GM23338 (cell line): ENCODE results near the gene AHNAK2. TPM values are rescaled to one million over a fixed set of nuclear protein-coding genes. Genes with fewer than 3 reads are reported as not detected.

Source experiments
- ATAC-seq: fragments of 200-7000 bp; cut with Tn5 transposase; 3 replicates; pipeline ENCODE4 v1.9.1; 2020
- DNase-seq: peaks from one replicate; pipeline ENCODE4 v3.0.0-alpha.2; 2015; ENCODE audit warnings: low spot score
- H2AFZ ChIP-seq: fragments of 200-600 bp; sonication (generic); 2 replicates; pipeline ENCODE4 v1.8.0; 2016; ENCODE audit warnings: antibody characterized with exemption, mild to moderate bottlenecking, moderate library complexity
- H3F3A ChIP-seq: fragments of 200-600 bp; sonication (generic); replicated peaks from 2 replicates; pipeline ENCODE4 v1.8.0; 2017; ENCODE audit warnings: antibody characterized with exemption, mixed run types, low read depth
- H3K27ac ChIP-seq: fragments of 200-600 bp; sonication (generic); 2 replicates; pipeline ENCODE4 v1.6.1; 2016; ENCODE audit warnings: low read depth
- H3K27me3 ChIP-seq: fragments of 200-600 bp; sonication (generic); 2 replicates; pipeline ENCODE4 v1.8.0; 2016; ENCODE audit warnings: mild to moderate bottlenecking, mixed run types, moderate library complexity; ENCODE audit not compliant: insufficient read depth
- H3K36me3 ChIP-seq: fragments of 200-600 bp; sonication (generic); 2 replicates; pipeline ENCODE4 v1.8.0; 2016; ENCODE audit warnings: mild to moderate bottlenecking; ENCODE audit not compliant: insufficient read depth
- H3K4me1 ChIP-seq: fragments of 200-600 bp; sonication (generic); 2 replicates; pipeline ENCODE4 v1.8.0; 2016; ENCODE audit warnings: mild to moderate bottlenecking, moderate library complexity; ENCODE audit not compliant: insufficient read depth
- H3K4me2 ChIP-seq: fragments of 200-600 bp; sonication (generic); 2 replicates; pipeline ENCODE4 v1.7.1; 2017; ENCODE audit warnings: mixed run types
- H3K4me3 ChIP-seq: fragments of 200-600 bp; sonication (generic); 2 replicates; pipeline ENCODE4 v1.6.1; 2016; ENCODE audit warnings: mixed run types
- H3K79me2 ChIP-seq: fragments of 200-600 bp; sonication (generic); replicated peaks from 2 replicates; pipeline ENCODE4 v1.8.0; 2017; ENCODE audit warnings: mild to moderate bottlenecking; ENCODE audit not compliant: insufficient read depth
- H3K9me2 ChIP-seq: fragments of 200-600 bp; sonication (generic); 2 replicates; pipeline ENCODE4 v1.8.0; 2017; ENCODE audit not compliant: insufficient read depth
- H4K20me1 ChIP-seq: fragments of 200-600 bp; sonication (generic); replicated peaks from 2 replicates; pipeline ENCODE4 v1.8.0; 2017; ENCODE audit warnings: mild to moderate bottlenecking; ENCODE audit not compliant: insufficient read depth
- H3K27ac Mint-ChIP-seq: 2 replicates; pipeline ENCODE4 v1.8.0; 2020; ENCODE audit warnings: inconsistent platforms, mild to moderate bottlenecking, moderate library complexity, mixed read lengths
- H3K27me3 Mint-ChIP-seq: 3 replicates; pipeline ENCODE4 v1.8.0; 2022; ENCODE audit warnings: low read depth, mild to moderate bottlenecking, moderate library complexity, mixed read lengths, inconsistent platforms; ENCODE audit not compliant: insufficient read depth, poor library complexity
- H3K36me3 Mint-ChIP-seq: 3 replicates; pipeline ENCODE4 v1.8.0; 2021; ENCODE audit warnings: low read depth, mild to moderate bottlenecking, inconsistent platforms, moderate library complexity, mixed read lengths
- H3K4me1 Mint-ChIP-seq: 3 replicates; pipeline ENCODE4 v1.8.0; 2020; ENCODE audit warnings: mild to moderate bottlenecking, inconsistent platforms, mixed read lengths
- H3K4me3 Mint-ChIP-seq: 3 replicates; pipeline ENCODE4 v1.8.0; 2021; ENCODE audit warnings: moderate library complexity, mild to moderate bottlenecking, inconsistent platforms, mixed read lengths
- H3K9me3 Mint-ChIP-seq: 3 replicates; pipeline ENCODE4 v1.8.0; 2020; ENCODE audit warnings: moderate library complexity, mild to moderate bottlenecking, inconsistent platforms, mixed read lengths
- CREB1 ChIP-seq: fragments of 250-450 bp; sonication (Bioruptor Pico); IDR thresholded peaks from 2 replicates; pipeline ENCODE4 v1.5.0; 2020; ENCODE audit warnings: low read depth, mild to moderate bottlenecking, moderate library complexity
- EZH2 ChIP-seq: fragments of 200-600 bp; sonication (generic); IDR thresholded peaks from one replicate; pipeline ENCODE4 v1.8.0; 2017; ENCODE audit warnings: antibody characterized with exemption, mild to moderate bottlenecking, low read depth; ENCODE audit not compliant: unreplicated experiment
- EZH2phosphoT487 ChIP-seq: fragments of 200-600 bp; sonication (generic); IDR thresholded peaks from one replicate; pipeline ENCODE4 v1.8.1; 2018; ENCODE audit warnings: antibody characterized with exemption; ENCODE audit not compliant: unreplicated experiment
- JUNB ChIP-seq: IDR thresholded peaks from one replicate; pipeline ENCODE4 v1.6.1; 2016; ENCODE audit warnings: antibody characterized with exemption; ENCODE audit not compliant: unreplicated experiment
- NANOG ChIP-seq: IDR thresholded peaks from 2 replicates; pipeline ENCODE4 v1.6.1; 2016; ENCODE audit warnings: antibody characterized with exemption, borderline replicate concordance
- POLR2AphosphoS5 ChIP-seq: IDR thresholded peaks from 2 replicates; pipeline ENCODE4 v1.6.1; 2016; ENCODE audit warnings: antibody characterized with exemption, low read depth
- REST ChIP-seq: IDR thresholded peaks from one replicate; pipeline ENCODE4 v1.6.1; 2018; ENCODE audit warnings: antibody characterized with exemption; ENCODE audit not compliant: unreplicated experiment
- STAT1 ChIP-seq: IDR thresholded peaks from one replicate; pipeline ENCODE4 v1.6.1; 2016; ENCODE audit warnings: antibody characterized with exemption; ENCODE audit not compliant: unreplicated experiment
- ZNF114 ChIP-seq: fragments of 250-450 bp; sonication (Bioruptor Pico); IDR thresholded peaks from 2 replicates; pipeline ENCODE4 v1.5.0; 2020; ENCODE audit warnings: mild to moderate bottlenecking, moderate library complexity
- ZNF331 ChIP-seq: fragments of 250-450 bp; sonication (Bioruptor Pico); IDR thresholded peaks from 2 replicates; pipeline ENCODE4 v1.5.0; 2020; ENCODE audit warnings: low read depth, mild to moderate bottlenecking, moderate library complexity
- polyA plus RNA-seq: library from polyadenylated mRNA; unstranded; fragments of >200 nt; fragmentation: Nextera tagmentation; extraction: Ambion mirVana; gene quantifications from 2 replicates; pipeline ENCODE4 v1.2.1, GENCODE V29; 2016
- total RNA-seq: library from RNA; depleted of rRNA; stranded (reverse); fragments of >200 nt; shearing (Covaris generic); gene quantifications from 2 replicates; pipeline ENCODE4 v1.2.3, GENCODE V29; 2014
- TF ChIP-seq, protein P1 (sequence below): fragments of 250-450 bp; sonication (Bioruptor Pico); IDR thresholded peaks from 2 replicates; pipeline ENCODE4 v1.5.0; 2020; ENCODE audit warnings: mild to moderate bottlenecking, moderate library complexity
- TF ChIP-seq, protein P2 (sequence below): IDR thresholded peaks from 2 replicates; pipeline ENCODE4 v1.6.1; 2016; ENCODE audit warnings: antibody characterized with exemption
- TF ChIP-seq, protein P3 (sequence below), 2 experiments: fragments of 200-600 bp in 1 of 2; sonication (generic) in 1 of 2; conservative IDR thresholded peaks; 2 replicates each; pipeline versions ENCODE4 v1.5.1 to v1.6.1; 2016 to 2017; ENCODE audit warnings: antibody characterized with exemption in 2 of 2, low read depth in 2 of 2, mild to moderate bottlenecking in 2 of 2, moderate library complexity in 1 of 2

AHNAK2 gene
- total and polyA plus RNA-seq, 2 experiments from 2014 or later = 1.1 to 2.6 TPM

DNA sequence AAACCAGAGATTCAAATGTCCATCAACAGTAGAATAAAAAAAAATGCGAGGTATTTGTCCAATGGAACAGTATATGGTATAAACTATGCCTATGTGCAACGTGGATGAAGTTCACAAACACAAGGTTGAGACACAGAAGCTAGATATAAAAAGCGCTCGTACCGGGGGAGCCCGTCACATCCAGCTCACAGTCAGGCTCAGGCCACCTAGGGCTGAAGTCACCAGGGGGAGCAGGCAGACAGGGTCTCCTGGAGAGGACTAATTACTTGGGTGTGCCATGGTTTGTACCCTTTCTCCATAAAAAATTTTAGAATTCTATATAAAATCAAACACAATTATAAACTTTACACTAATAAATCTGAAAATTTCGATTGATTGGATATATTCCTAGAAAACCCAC, 13.6 kb downstream of the AHNAK2 start:
- Mint-ChIP-seq H3K4me1 (peaks cover 10% of the 10 kb centered on the region; the same call in 2 of the 3 replicates), H3K36me3 (no peaks in the 10 kb centered on the region), H3K27ac (no peak overlapping the region), H3K4me3 (no peak overlapping the region), H3K9me3 (no peaks in the 10 kb centered on the region), H3K27me3 (peaks cover 14% of the 10 kb centered on the region)
- no peaks in the 10 kb centered on the region for H4K20me1 ChIP-seq
- H3F3A ChIP-seq = no peaks in the 10 kb centered on the region
- H3K4me2 ChIP-seq = no peak overlapping the region
- TF ChIP-seq ZNF331 (CRISPR knock-in tag) (no peak), EZH2phosphoT487 (no peak), ZNF114 (CRISPR knock-in tag) (no peak), STAT1 (no peak), NANOG (no peak), REST (no peak), JUNB (no peak), POLR2AphosphoS5 (no peak), CREB1 (CRISPR knock-in tag) (no peak), EZH2 (no peak)
- TF ChIP-seq, protein P1, sequence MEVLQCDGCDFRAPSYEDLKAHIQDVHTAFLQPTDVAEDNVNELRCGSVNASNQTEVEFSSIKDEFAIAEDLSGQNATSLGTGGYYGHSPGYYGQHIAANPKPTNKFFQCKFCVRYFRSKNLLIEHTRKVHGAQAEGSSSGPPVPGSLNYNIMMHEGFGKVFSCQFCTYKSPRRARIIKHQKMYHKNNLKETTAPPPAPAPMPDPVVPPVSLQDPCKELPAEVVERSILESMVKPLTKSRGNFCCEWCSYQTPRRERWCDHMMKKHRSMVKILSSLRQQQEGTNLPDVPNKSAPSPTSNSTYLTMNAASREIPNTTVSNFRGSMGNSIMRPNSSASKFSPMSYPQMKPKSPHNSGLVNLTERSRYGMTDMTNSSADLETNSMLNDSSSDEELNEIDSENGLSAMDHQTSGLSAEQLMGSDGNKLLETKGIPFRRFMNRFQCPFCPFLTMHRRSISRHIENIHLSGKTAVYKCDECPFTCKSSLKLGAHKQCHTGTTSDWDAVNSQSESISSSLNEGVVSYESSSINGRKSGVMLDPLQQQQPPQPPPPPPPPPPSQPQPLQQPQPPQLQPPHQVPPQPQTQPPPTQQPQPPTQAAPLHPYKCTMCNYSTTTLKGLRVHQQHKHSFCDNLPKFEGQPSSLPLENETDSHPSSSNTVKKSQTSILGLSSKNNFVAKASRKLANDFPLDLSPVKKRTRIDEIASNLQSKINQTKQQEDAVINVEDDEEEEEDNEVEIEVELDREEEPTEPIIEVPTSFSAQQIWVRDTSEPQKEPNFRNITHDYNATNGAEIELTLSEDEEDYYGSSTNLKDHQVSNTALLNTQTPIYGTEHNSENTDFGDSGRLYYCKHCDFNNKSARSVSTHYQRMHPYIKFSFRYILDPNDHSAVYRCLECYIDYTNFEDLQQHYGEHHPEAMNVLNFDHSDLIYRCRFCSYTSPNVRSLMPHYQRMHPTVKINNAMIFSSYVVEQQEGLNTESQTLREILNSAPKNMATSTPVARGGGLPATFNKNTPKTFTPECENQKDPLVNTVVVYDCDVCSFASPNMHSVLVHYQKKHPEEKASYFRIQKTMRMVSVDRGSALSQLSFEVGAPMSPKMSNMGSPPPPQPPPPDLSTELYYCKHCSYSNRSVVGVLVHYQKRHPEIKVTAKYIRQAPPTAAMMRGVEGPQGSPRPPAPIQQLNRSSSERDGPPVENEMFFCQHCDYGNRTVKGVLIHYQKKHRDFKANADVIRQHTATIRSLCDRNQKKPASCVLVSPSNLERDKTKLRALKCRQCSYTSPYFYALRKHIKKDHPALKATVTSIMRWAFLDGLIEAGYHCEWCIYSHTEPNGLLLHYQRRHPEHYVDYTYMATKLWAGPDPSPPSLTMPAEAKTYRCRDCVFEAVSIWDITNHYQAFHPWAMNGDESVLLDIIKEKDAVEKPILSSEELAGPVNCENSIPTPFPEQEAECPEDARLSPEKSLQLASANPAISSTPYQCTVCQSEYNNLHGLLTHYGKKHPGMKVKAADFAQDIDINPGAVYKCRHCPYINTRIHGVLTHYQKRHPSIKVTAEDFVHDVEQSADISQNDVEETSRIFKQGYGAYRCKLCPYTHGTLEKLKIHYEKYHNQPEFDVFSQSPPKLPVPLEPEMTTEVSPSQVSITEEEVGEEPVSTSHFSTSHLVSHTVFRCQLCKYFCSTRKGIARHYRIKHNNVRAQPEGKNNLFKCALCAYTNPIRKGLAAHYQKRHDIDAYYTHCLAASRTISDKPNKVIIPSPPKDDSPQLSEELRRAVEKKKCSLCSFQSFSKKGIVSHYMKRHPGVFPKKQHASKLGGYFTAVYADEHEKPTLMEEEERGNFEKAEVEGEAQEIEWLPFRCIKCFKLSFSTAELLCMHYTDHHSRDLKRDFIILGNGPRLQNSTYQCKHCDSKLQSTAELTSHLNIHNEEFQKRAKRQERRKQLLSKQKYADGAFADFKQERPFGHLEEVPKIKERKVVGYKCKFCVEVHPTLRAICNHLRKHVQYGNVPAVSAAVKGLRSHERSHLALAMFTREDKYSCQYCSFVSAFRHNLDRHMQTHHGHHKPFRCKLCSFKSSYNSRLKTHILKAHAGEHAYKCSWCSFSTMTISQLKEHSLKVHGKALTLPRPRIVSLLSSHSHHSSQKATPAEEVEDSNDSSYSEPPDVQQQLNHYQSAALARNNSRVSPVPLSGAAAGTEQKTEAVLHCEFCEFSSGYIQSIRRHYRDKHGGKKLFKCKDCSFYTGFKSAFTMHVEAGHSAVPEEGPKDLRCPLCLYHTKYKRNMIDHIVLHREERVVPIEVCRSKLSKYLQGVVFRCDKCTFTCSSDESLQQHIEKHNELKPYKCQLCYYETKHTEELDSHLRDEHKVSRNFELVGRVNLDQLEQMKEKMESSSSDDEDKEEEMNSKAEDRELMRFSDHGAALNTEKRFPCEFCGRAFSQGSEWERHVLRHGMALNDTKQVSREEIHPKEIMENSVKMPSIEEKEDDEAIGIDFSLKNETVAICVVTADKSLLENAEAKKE (CRISPR knock-in tag) = no peak
- TF ChIP-seq, protein P2, sequence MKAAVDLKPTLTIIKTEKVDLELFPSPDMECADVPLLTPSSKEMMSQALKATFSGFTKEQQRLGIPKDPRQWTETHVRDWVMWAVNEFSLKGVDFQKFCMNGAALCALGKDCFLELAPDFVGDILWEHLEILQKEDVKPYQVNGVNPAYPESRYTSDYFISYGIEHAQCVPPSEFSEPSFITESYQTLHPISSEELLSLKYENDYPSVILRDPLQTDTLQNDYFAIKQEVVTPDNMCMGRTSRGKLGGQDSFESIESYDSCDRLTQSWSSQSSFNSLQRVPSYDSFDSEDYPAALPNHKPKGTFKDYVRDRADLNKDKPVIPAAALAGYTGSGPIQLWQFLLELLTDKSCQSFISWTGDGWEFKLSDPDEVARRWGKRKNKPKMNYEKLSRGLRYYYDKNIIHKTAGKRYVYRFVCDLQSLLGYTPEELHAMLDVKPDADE = no peak
- TF ChIP-seq, protein P3, sequence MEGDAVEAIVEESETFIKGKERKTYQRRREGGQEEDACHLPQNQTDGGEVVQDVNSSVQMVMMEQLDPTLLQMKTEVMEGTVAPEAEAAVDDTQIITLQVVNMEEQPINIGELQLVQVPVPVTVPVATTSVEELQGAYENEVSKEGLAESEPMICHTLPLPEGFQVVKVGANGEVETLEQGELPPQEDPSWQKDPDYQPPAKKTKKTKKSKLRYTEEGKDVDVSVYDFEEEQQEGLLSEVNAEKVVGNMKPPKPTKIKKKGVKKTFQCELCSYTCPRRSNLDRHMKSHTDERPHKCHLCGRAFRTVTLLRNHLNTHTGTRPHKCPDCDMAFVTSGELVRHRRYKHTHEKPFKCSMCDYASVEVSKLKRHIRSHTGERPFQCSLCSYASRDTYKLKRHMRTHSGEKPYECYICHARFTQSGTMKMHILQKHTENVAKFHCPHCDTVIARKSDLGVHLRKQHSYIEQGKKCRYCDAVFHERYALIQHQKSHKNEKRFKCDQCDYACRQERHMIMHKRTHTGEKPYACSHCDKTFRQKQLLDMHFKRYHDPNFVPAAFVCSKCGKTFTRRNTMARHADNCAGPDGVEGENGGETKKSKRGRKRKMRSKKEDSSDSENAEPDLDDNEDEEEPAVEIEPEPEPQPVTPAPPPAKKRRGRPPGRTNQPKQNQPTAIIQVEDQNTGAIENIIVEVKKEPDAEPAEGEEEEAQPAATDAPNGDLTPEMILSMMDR (conservative IDR thresholded peaks at IDR 0.05; ENCODE audit: low read depth in 2 of 2) = no peak
- H2AFZ ChIP-seq = no peak overlapping the region
- no peaks in the 10 kb centered on the region for H3K27me3 ChIP-seq
- no peak overlapping the region for H3K27ac ChIP-seq
- H3K36me3 ChIP-seq = no peaks in the 10 kb centered on the region
- no peak overlapping the region for H3K4me3 ChIP-seq
- no peaks in the 10 kb centered on the region for H3K79me2 ChIP-seq
- no peaks in the 10 kb centered on the region for H3K9me2 ChIP-seq
- ATAC-seq (no peak), DNase-seq (no peak)
- peaks cover 13% of the 10 kb centered on the region; the same call in 1 of the 2 replicates for H3K4me1 ChIP-seq
